ENCODE results near the gene OR11H6.
"Not testable (repeated sequence)": the region's sequence is repeated elsewhere in the genome, so short reads cannot be mapped to it uniquely, and the experiment has no call there.

- TF ChIP-seq, protein P1, sequence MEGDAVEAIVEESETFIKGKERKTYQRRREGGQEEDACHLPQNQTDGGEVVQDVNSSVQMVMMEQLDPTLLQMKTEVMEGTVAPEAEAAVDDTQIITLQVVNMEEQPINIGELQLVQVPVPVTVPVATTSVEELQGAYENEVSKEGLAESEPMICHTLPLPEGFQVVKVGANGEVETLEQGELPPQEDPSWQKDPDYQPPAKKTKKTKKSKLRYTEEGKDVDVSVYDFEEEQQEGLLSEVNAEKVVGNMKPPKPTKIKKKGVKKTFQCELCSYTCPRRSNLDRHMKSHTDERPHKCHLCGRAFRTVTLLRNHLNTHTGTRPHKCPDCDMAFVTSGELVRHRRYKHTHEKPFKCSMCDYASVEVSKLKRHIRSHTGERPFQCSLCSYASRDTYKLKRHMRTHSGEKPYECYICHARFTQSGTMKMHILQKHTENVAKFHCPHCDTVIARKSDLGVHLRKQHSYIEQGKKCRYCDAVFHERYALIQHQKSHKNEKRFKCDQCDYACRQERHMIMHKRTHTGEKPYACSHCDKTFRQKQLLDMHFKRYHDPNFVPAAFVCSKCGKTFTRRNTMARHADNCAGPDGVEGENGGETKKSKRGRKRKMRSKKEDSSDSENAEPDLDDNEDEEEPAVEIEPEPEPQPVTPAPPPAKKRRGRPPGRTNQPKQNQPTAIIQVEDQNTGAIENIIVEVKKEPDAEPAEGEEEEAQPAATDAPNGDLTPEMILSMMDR (IDR thresholded peaks at IDR 0.05): not testable (repeated sequence)
- not testable (repeated sequence) for TF ChIP-seq POLR2A (IDR thresholded peaks at IDR 0.05)
Measured at GRCh38 chr14:20174205-20174604, 49.3 kb upstream of the OR11H6 start.

Data from breast epithelium (tissue), 3 donors.